CD8-positive, alpha-beta memory T cell (primary cell): ENCODE measurements around the gene C1orf198. TPM values are rescaled to one million over a fixed set of nuclear protein-coding genes. Genes with fewer than 3 reads are reported as not detected.

ENCODE experiments used
- CTCF ChIA-PET: fragments of 350-600 bp; sonication (Branson Sonifier 250); formaldehyde crosslinking; loops from one replicate; lab custom pipeline; 2021; ENCODE audit warnings: antibody characterized with exemption; lab: Charles Lee
- POLR2A ChIA-PET: fragments of 350-600 bp; sonication (Branson Sonifier 250); formaldehyde crosslinking; loops from one replicate; lab custom pipeline; 2021; ENCODE audit warnings: antibody characterized with exemption; lab: Charles Lee
- DNase-seq, 5 donors: peaks; one replicate each; pipeline versions ENCODE4 v3.0.0 to v3.0.0-alpha.2; 2020 to 2022; ENCODE audit warnings: mixed read lengths in 1 of 5
- H3K27ac ChIP-seq: one replicate; pipeline ENCODE4 v1.7.0; 2013; ENCODE audit warnings: low read depth, mild to moderate bottlenecking, low read length, moderate library complexity
- H3K27me3 ChIP-seq: 2 replicates; pipeline ENCODE4 v1.7.0; 2013; ENCODE audit warnings: low read length, mild to moderate bottlenecking; ENCODE audit not compliant: insufficient read depth, poor library complexity, severe bottlenecking
- H3K36me3 ChIP-seq: 2 replicates; pipeline ENCODE4 v1.7.0; 2013; ENCODE audit warnings: mild to moderate bottlenecking, low read length, moderate library complexity; ENCODE audit not compliant: insufficient read depth
- H3K4me1 ChIP-seq: 2 replicates; pipeline ENCODE4 v1.7.0; 2013; ENCODE audit warnings: mild to moderate bottlenecking, low read length, moderate library complexity; ENCODE audit not compliant: insufficient read depth
- H3K4me3 ChIP-seq: 2 replicates; pipeline ENCODE4 v1.7.0; 2013; ENCODE audit warnings: mild to moderate bottlenecking, low read length
- H3K9me3 ChIP-seq: 2 replicates; pipeline ENCODE4 v1.7.0; 2013; ENCODE audit warnings: mild to moderate bottlenecking, low read length
- H3K27ac Mint-ChIP-seq, 8 donors: one replicate each; pipeline ENCODE4 v1.8.0; 2020 to 2021; ENCODE audit warnings: mixed read lengths in 8 of 8, mild to moderate bottlenecking in 6 of 8, inconsistent platforms in 3 of 8, moderate library complexity in 3 of 8
- H3K27me3 Mint-ChIP-seq, 2 donors: one replicate each; pipeline ENCODE4 v1.8.0; 2020 to 2021; ENCODE audit warnings: mixed read lengths in 2 of 2, mild to moderate bottlenecking in 1 of 2, moderate library complexity in 1 of 2
- H3K36me3 Mint-ChIP-seq, 3 donors: one replicate each; pipeline ENCODE4 v1.8.0; 2020 to 2021; ENCODE audit warnings: mixed read lengths in 3 of 3, inconsistent platforms in 1 of 3, mild to moderate bottlenecking in 1 of 3
- H3K4me1 Mint-ChIP-seq, 3 donors: one replicate each; pipeline ENCODE4 v1.8.0; 2020 to 2021; ENCODE audit warnings: mixed read lengths in 3 of 3, inconsistent platforms in 1 of 3, mild to moderate bottlenecking in 1 of 3
- H3K4me3 Mint-ChIP-seq, 7 donors: one replicate each; pipeline ENCODE4 v1.8.0; 2020 to 2021; ENCODE audit warnings: mixed read lengths in 7 of 7, mild to moderate bottlenecking in 6 of 7, moderate library complexity in 4 of 7, inconsistent platforms in 2 of 7
- H3K9me3 Mint-ChIP-seq, 5 donors: one replicate each; pipeline ENCODE4 v1.8.0; 2020 to 2022; ENCODE audit warnings: mixed read lengths in 5 of 5, mild to moderate bottlenecking in 3 of 5, moderate library complexity in 2 of 5, inconsistent platforms in 1 of 5
- polyA plus RNA-seq: library from polyadenylated mRNA; unstranded; fragments of 300-500 nt; fragmentation: Illumina TruSeq; gene quantifications from one replicate; pipeline ENCODE4 v1.2.3, GENCODE V29; 2021
- total RNA-seq, 2 experiments: library from RNA; stranded (reverse); gene quantifications; one replicate each; pipeline ENCODE4 v1.2.3, GENCODE V29; 2021

C1orf198 gene, protein sequence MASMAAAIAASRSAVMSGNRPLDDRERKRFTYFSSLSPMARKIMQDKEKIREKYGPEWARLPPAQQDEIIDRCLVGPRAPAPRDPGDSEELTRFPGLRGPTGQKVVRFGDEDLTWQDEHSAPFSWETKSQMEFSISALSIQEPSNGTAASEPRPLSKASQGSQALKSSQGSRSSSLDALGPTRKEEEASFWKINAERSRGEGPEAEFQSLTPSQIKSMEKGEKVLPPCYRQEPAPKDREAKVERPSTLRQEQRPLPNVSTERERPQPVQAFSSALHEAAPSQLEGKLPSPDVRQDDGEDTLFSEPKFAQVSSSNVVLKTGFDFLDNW
- total RNA-seq = 1 to 10 TPM; 5.7 to 7.2 TPM
- 5.9 TPM for polyA plus RNA-seq

DNA sequence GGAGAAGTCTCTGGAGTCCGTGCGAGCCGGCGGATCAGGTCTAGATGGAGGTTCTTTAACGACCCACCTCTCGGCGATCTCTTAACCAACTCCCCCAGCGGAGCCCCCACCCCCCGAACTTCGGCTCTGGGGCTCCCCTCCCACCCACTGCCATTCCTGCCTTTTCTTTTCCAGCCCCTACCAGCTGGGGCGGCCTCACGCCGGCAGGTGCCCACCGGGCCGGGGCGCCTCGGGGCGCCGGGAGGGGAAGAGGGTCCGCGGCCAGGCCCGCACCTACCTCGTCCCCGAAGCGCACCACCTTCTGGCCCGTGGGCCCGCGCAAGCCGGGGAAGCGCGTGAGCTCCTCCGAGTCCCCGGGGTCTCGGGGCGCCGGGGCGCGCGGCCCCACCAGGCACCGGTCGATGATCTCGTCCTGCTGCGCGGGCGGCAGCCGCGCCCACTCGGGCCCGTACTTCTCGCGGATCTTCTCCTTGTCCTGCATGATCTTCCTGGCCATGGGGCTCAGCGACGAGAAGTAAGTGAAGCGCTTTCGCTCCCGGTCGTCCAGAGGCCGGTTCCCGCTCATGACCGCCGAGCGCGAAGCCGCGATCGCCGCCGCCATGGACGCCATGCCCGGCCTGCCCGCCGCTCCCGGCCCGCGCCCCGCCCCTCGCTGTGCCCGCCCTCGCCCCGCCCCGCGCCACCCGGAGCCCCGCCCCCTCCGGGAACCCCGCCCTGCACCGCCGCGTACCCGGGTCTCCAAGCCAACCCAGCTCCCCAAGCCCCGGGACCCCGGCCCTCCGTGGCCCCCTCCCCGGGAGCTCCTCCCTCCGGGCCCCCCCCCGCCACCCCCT lies at the start of gene C1orf198:
Gene C1orf198 (minus strand): TSS at position 619 of the 833 bp plus-strand sequence. CDS start 9 bp downstream, at position 610.
- no peaks in the 10 kb centered on the region for H3K36me3 ChIP-seq
- H3K4me1 Mint-ChIP-seq = peaks cover 11 to 26% (median 14%) of the 10 kb centered on the region in 3 donors
- H3K4me3 ChIP-seq = peak within 1 kb of the TSS; percentile 68
- H3K36me3 Mint-ChIP-seq = peaks cover 0 to 5% (median 3%) of the 10 kb centered on the region in 3 donors
- no peaks in the 10 kb centered on the region for H3K9me3 Mint-ChIP-seq
- no peaks in the 10 kb centered on the region for H3K27me3 ChIP-seq
- no peaks in the 10 kb centered on the region for H3K9me3 ChIP-seq
- peaks cover 13% of the 10 kb centered on the region for H3K4me1 ChIP-seq
- H3K27ac Mint-ChIP-seq = peak within 1 kb of the TSS in 6 of 8 donors; percentile 32 to 94 (median 78)
- H3K4me3 Mint-ChIP-seq = peak within 1 kb of the TSS; percentile 83 to 96 (median 90)
- POLR2A ChIA-PET = no interaction called here
- peak; percentile 65 to 80 (median 67) for DNase-seq
- peaks cover 17 to 23% of the 10 kb centered on the region in 2 donors for H3K27me3 Mint-ChIP-seq
- H3K27ac ChIP-seq = peak within 1 kb of the TSS; percentile 18
- CTCF ChIA-PET = interaction anchor here (0.6 to 1.9 kb wide), 4 partner anchors 9 to 111 kb away, joined by 3 to 4 read pairs (median 3); partner anchors contain the start of genes ARV1 and TTC13

- Mint-ChIP-seq H3K9me3 (no peaks in the 10 kb centered on the region), H3K36me3 (peaks cover 10 to 87% (median 26%) of the 10 kb centered on the region in 3 donors), H3K4me1 (no peaks in the 10 kb centered on the region), H3K27ac (peak overlapping the region in 1 of 8 donors; percentile 45), H3K27me3 (no peaks in the 10 kb centered on the region), H3K4me3 (no peak overlapping the region)
- peaks cover 31% of the 10 kb centered on the region for H3K36me3 ChIP-seq
- no peak overlapping the region for H3K4me3 ChIP-seq
- POLR2A ChIA-PET = no interaction called here
- CTCF ChIA-PET = interaction anchor here (0.9 to 1.5 kb wide), 7 partner anchors 10 to 173 kb away, joined by 3 to 9 read pairs (median 3); partner anchors contain the start of genes ARV1 and TTC13
- no peak overlapping the region for H3K27ac ChIP-seq
- H3K4me1 ChIP-seq = no peaks in the 10 kb centered on the region
- no peaks in the 10 kb centered on the region for H3K27me3 ChIP-seq
- DNase-seq = peak; percentile 49 to 79 (median 63)
- no peaks in the 10 kb centered on the region for H3K9me3 ChIP-seq
Measured at GRCh38 chr1:230917284-230918135, 49.2 kb upstream of the C1orf198 start.

GRCh38 chr1:230916587-230917283 lies 48.4 kb upstream of the C1orf198 start:
- Mint-ChIP-seq H3K27me3 (no peaks in the 10 kb centered on the region), H3K9me3 (no peaks in the 10 kb centered on the region), H3K4me3 (no peak overlapping the region), H3K27ac (peak overlapping the region in 1 of 8 donors; percentile 45), H3K36me3 (peaks cover 10 to 87% (median 27%) of the 10 kb centered on the region in 3 donors), H3K4me1 (no peaks in the 10 kb centered on the region)
- POLR2A ChIA-PET = no interaction called here
- peak in 1 of 5 donors; percentile 1 for DNase-seq
- CTCF ChIA-PET = interaction anchor here (0.6 to 1.6 kb wide), 9 partner anchors 9 to 292 kb away, joined by 3 to 9 read pairs (median 3); partner anchors contain the start of genes ARV1 and TTC13
- no peak overlapping the region for H3K27ac ChIP-seq
- no peaks in the 10 kb centered on the region for H3K9me3 ChIP-seq
- H3K4me1 ChIP-seq = no peaks in the 10 kb centered on the region
- no peaks in the 10 kb centered on the region for H3K27me3 ChIP-seq
- no peak overlapping the region for H3K4me3 ChIP-seq
- H3K36me3 ChIP-seq = peaks cover 35% of the 10 kb centered on the region

- ChIA-PET POLR2A (no interaction called here), CTCF (no interaction called here)
- H3K27ac Mint-ChIP-seq = no peak overlapping the region
Measured at GRCh38 chr1:230915078-230915477, 46.8 kb upstream of the C1orf198 start.

DNA sequence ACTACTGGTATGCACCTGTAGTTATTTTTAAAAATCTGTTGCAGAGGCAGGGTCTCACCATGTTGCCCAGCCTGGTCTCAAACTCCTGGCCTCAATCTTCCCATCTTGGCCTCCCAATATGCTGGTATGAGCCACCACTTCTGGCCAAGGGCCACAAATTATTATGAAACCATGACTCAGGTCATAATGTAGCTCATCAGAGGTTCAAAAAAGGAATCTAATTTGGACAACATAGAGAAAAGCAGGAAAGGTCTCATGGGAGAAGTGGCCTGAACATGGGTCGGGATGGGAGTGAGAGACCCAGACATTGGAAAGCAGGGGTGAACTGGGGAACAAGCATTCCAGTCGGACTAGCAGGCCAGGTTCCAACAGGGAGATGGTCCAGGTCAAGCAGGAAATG lies 45.2 kb upstream of the C1orf198 start:
- Mint-ChIP-seq H3K4me1 (no peaks in the 10 kb centered on the region), H3K9me3 (no peaks in the 10 kb centered on the region), H3K27me3 (no peaks in the 10 kb centered on the region), H3K27ac (peak overlapping the region in 1 of 8 donors; percentile 31), H3K36me3 (peaks cover 14 to 87% (median 29%) of the 10 kb centered on the region in 3 donors), H3K4me3 (no peak overlapping the region)
- no peaks in the 10 kb centered on the region for H3K27me3 ChIP-seq
- DNase-seq = no peak
- no peak overlapping the region for H3K27ac ChIP-seq
- H3K9me3 ChIP-seq = no peaks in the 10 kb centered on the region
- POLR2A ChIA-PET = no interaction called here
- CTCF ChIA-PET = interaction anchor here (1.4 kb wide), 1 partner anchor 20 kb away, joined by 3 read pairs; no protein-coding TSS in a partner anchor
- no peak overlapping the region for H3K4me3 ChIP-seq
- peaks cover 48% of the 10 kb centered on the region for H3K36me3 ChIP-seq
- H3K4me1 ChIP-seq = no peaks in the 10 kb centered on the region

More at GRCh38 chr1:230915078-230915477, 46.8 kb upstream of the C1orf198 start:
- Mint-ChIP-seq H3K4me1 (no peaks in the 10 kb centered on the region), H3K27me3 (no peaks in the 10 kb centered on the region), H3K9me3 (no peaks in the 10 kb centered on the region), H3K4me3 (no peak overlapping the region), H3K36me3 (peaks cover 13 to 89% (median 27%) of the 10 kb centered on the region in 3 donors)
- Histone ChIP-seq H3K9me3 (no peaks in the 10 kb centered on the region), H3K4me3 (no peak overlapping the region), H3K27me3 (no peaks in the 10 kb centered on the region), H3K36me3 (peaks cover 46% of the 10 kb centered on the region), H3K4me1 (no peaks in the 10 kb centered on the region), H3K27ac (no peak overlapping the region)
- no peak for DNase-seq

DNA sequence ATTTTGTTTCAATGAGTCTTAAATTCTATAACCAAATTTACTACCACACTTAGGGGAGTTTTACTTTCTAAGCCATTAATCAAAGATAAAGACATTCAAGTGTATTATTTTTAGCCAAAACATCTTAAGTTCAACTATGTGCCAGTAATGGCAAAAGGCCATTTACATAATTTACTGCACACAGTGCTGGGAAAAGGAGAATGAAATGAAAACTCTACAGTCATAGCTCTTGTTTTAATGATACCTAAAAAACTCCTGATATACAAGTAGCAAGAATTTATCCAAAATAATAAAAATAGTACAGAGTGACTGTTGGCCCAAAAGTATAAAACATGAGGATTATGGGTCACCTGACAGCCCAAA lies 42.4 kb upstream of the C1orf198 start:
- Histone ChIP-seq H3K36me3 (peaks cover 57% of the 10 kb centered on the region), H3K9me3 (no peaks in the 10 kb centered on the region), H3K4me1 (no peaks in the 10 kb centered on the region), H3K27me3 (no peaks in the 10 kb centered on the region), H3K27ac (no peak overlapping the region), H3K4me3 (no peak overlapping the region)
- no peaks in the 10 kb centered on the region for H3K9me3 Mint-ChIP-seq
- H3K4me3 Mint-ChIP-seq = no peak overlapping the region
- H3K27me3 Mint-ChIP-seq = no peaks in the 10 kb centered on the region
- POLR2A ChIA-PET = no interaction called here
- H3K27ac Mint-ChIP-seq = peak overlapping the region in 2 of 8 donors; percentile 55 to 83
- DNase-seq = no peak
- CTCF ChIA-PET = interaction anchor here (1.5 kb wide), 1 partner anchor 301 kb away, joined by 5 read pairs; no protein-coding TSS in a partner anchor
- peaks cover 14 to 90% (median 33%) of the 10 kb centered on the region in 3 donors for H3K36me3 Mint-ChIP-seq
- H3K4me1 Mint-ChIP-seq = no peaks in the 10 kb centered on the region
